HUDEP-2 (cell line): Measurements from ENCODE around the gene ADAMTS14.

ENCODE experiments used
- DNase-seq, 76 experiments: peaks; one replicate each; lab custom pipeline; 2025; ENCODE audit not compliant: unreplicated experiment in 76 of 76; lab: John Stamatoyannopoulos, UW

The ADAMTS14 gene

GRCh38 chr10:70782086-70782745, 109.9 kb downstream of the ADAMTS14 start:
- no peak for DNase-seq

- DNase-seq: no peak
Measured at GRCh38 chr10:70782746-70783680, 110.7 kb downstream of the ADAMTS14 start.

GRCh38 chr10:70784016-70784415, 111.7 kb downstream of the ADAMTS14 start:
- no peak for DNase-seq

GRCh38 chr10:70784471-70784870, 112.2 kb downstream of the ADAMTS14 start:
- DNase-seq: no peak

GRCh38 chr10:70785190-70785589, 112.9 kb downstream of the ADAMTS14 start, which contains the start of gene TBATA:
Gene TBATA (minus strand): TSS chr10:70785377. CDS start chr10:70783379, 1,998 bp downstream.
- DNase-seq: no peak

- no peak for DNase-seq
Measured at GRCh38 chr10:70786799-70787415, 114.6 kb downstream of the ADAMTS14 start.

- DNase-seq: no peak
Measured at GRCh38 chr10:70791386-70792039, 119.2 kb downstream of the ADAMTS14 start.

- no peak for DNase-seq
Measured at GRCh38 chr10:70795613-70796012, 123.3 kb downstream of the ADAMTS14 start.

- no peak for DNase-seq
Measured at GRCh38 chr10:70797840-70798239, 125.5 kb downstream of the ADAMTS14 start.

GRCh38 chr10:70799124-70799523, 126.8 kb downstream of the ADAMTS14 start:
- no peak for DNase-seq

GRCh38 chr10:70801854-70802253, 129.5 kb downstream of the ADAMTS14 start:
- no peak for DNase-seq

- DNase-seq: no peak
Measured at GRCh38 chr10:70803775-70804420, 131.6 kb downstream of the ADAMTS14 start.

GRCh38 chr10:70804421-70804808, 132.1 kb downstream of the ADAMTS14 start:
- DNase-seq: no peak

GRCh38 chr10:70805619-70806215, 133.4 kb downstream of the ADAMTS14 start:
- DNase-seq: no peak

- no peak for DNase-seq
Measured at GRCh38 chr10:70806841-70807240, 134.5 kb downstream of the ADAMTS14 start.

GRCh38 chr10:70807556-70807955, 135.2 kb downstream of the ADAMTS14 start:
- no peak for DNase-seq

GRCh38 chr10:70809011-70809611, 136.8 kb downstream of the ADAMTS14 start:
- no peak for DNase-seq

GRCh38 chr10:70809726-70810125, 137.4 kb downstream of the ADAMTS14 start:
- DNase-seq: no peak

GRCh38 chr10:70810967-70811366, 138.7 kb downstream of the ADAMTS14 start:
- no peak for DNase-seq

- no peak for DNase-seq
Measured at GRCh38 chr10:70811881-70812280, 139.6 kb downstream of the ADAMTS14 start.
